GM13976 (cell line): ENCODE data around the gene PPP2R2D.

Experiments
- DNase-seq: peaks from one replicate; pipeline ENCODE4 v3.0.0; 2012; ENCODE audit warnings: low spot score
- CTCF ChIP-seq: IDR thresholded peaks from 2 replicates; pipeline ENCODE4 v1.5.1; 2012; ENCODE audit warnings: borderline replicate concordance, mild to moderate bottlenecking; ENCODE audit not compliant: insufficient read depth; ENCODE audit errors: extremely low read depth, missing control alignments, control extremely low read depth
- in situ Hi-C: fragments of 300-500 bp; cut with MboI; formaldehyde crosslinking; loops from one replicate; pipeline ENCODE4 v1.12.0; 2022; ENCODE audit warnings: low sequenced_read_pairs, mixed read lengths, inconsistent platforms; ENCODE audit not compliant: unreplicated experiment

PPP2R2D gene

GRCh38 chr10:132006966-132007365 is 106.2 kb downstream of the PPP2R2D start:
- no peak for DNase-seq
- in situ Hi-C loops: no loop called here
- no peak for TF ChIP-seq CTCF

GRCh38 chr10:132007681-132008080 is 106.9 kb downstream of the PPP2R2D start:
- DNase-seq: no peak
- no peak for TF ChIP-seq CTCF
- in situ Hi-C loops: no loop called here
